B cell (primary cell): ENCODE results near the gene CNTN4. TPM values are rescaled to one million over a fixed set of nuclear protein-coding genes. Genes with fewer than 3 reads are reported as not detected.

ENCODE experiments used
- ATAC-seq: fragments of 200-7000 bp; cut with Tn5 transposase; one replicate; pipeline ENCODE4 v1.10.0; 2021; ENCODE audit warnings: low read depth, mild to moderate bottlenecking, moderate number of reproducible peaks, moderate library complexity
- CTCF ChIA-PET: fragments of 350-600 bp; sonication (Branson Sonifier 250); formaldehyde crosslinking; loops from one replicate; lab custom pipeline; 2021; ENCODE audit warnings: antibody characterized with exemption, inconsistent platforms; lab: Charles Lee
- POLR2A ChIA-PET: fragments of 350-600 bp; sonication (Branson Sonifier 250); formaldehyde crosslinking; loops from one replicate; lab custom pipeline; 2021; ENCODE audit warnings: antibody characterized with exemption; lab: Charles Lee
- DNase-seq: peaks from one replicate; pipeline ENCODE4 v3.0.0; 2013
- H2AFZ ChIP-seq: 2 replicates; pipeline ENCODE4 v1.6.1; 2012; ENCODE audit warnings: mild to moderate bottlenecking, low read depth, low read length; ENCODE audit not compliant: insufficient read depth, poor library complexity, severe bottlenecking
- H3K27ac ChIP-seq, 2 donors: 1 replicate in 1 of 2; 2 replicates in 1 of 2; pipeline ENCODE4 v1.5.1; 2012 to 2013; ENCODE audit warnings: low read length in 2 of 2, mild to moderate bottlenecking in 2 of 2, moderate library complexity in 1 of 2
- H3K27me3 ChIP-seq, 4 experiments: fragments of 200-600 bp in 1 of 4; sonication (generic) in 1 of 4; replicated peaks in 1 of 4; 1 replicate in 2 of 4; 2 replicates in 2 of 4; pipeline versions ENCODE4 v1.6.1 to v1.7.0; 2013 to 2016; ENCODE audit warnings: low read length in 3 of 4, mild to moderate bottlenecking in 2 of 4, mixed read lengths in 1 of 4, moderate library complexity in 1 of 4; ENCODE audit not compliant: insufficient read depth in 4 of 4, control insufficient read depth in 3 of 4; ENCODE audit errors: control extremely low read depth in 1 of 4
- H3K36me3 ChIP-seq, 2 experiments: replicated peaks in 1 of 2; 1 replicate in 1 of 2; 2 replicates in 1 of 2; pipeline versions ENCODE4 v1.6.1 to v1.7.1; 2013; ENCODE audit warnings: low read length in 1 of 2; ENCODE audit not compliant: insufficient read depth in 2 of 2, control insufficient read depth in 1 of 2; ENCODE audit errors: control extremely low read depth in 1 of 2, extremely low read depth in 1 of 2
- H3K4me1 ChIP-seq, 2 donors: fragments of 200-600 bp in 1 of 2; sonication (generic) in 1 of 2; 1 replicate in 1 of 2; 2 replicates in 1 of 2; pipeline versions ENCODE4 v1.5.1 to v1.6.1; 2013 to 2017; ENCODE audit warnings: low read length in 2 of 2; ENCODE audit not compliant: control insufficient read depth in 2 of 2, insufficient read depth in 2 of 2
- H3K4me2 ChIP-seq: replicated peaks from 2 replicates; pipeline ENCODE3; 2012; ENCODE audit warnings: mild to moderate bottlenecking, low read depth, low read length; ENCODE audit not compliant: poor library complexity, severe bottlenecking
- H3K4me3 ChIP-seq, 5 experiments: fragments of 200-600 bp in 1 of 5; sonication (generic) in 1 of 5; 1 replicate in 3 of 5; 2 replicates in 2 of 5; pipeline versions ENCODE4 v1.5.1 to v1.7.0; 2011 to 2016; ENCODE audit warnings: low read length in 4 of 5, mild to moderate bottlenecking in 4 of 5, low read depth in 2 of 5, control low read depth in 1 of 5, moderate library complexity in 1 of 5; ENCODE audit not compliant: insufficient read depth in 1 of 5; ENCODE audit errors: control extremely low read depth in 1 of 5, extremely low read depth in 1 of 5
- H3K79me2 ChIP-seq: fragments of 200-600 bp; sonication (generic); one replicate; pipeline ENCODE4 v1.6.0; 2016; ENCODE audit warnings: low read length; ENCODE audit not compliant: control insufficient read depth, insufficient read depth
- H3K9ac ChIP-seq: fragments of 200-600 bp; sonication (generic); 2 replicates; pipeline ENCODE4 v1.6.1; 2017; ENCODE audit warnings: mild to moderate bottlenecking, low read length, moderate library complexity
- H3K9me3 ChIP-seq, 3 donors: one replicate each; pipeline versions ENCODE4 v1.6.1 to v1.7.1; 2013; ENCODE audit warnings: low read length in 2 of 3; ENCODE audit not compliant: control insufficient read depth in 2 of 3, insufficient read depth in 1 of 3; ENCODE audit errors: control extremely low read depth in 1 of 3
- H4K20me1 ChIP-seq: 2 replicates; pipeline ENCODE4 v1.6.0; 2012; ENCODE audit warnings: mild to moderate bottlenecking, low read length; ENCODE audit not compliant: insufficient read depth, control insufficient read depth, poor library complexity, severe bottlenecking
- H3K27ac Mint-ChIP-seq: one replicate; pipeline ENCODE4 v1.8.0; 2021; ENCODE audit warnings: mixed read lengths
- H3K27me3 Mint-ChIP-seq: one replicate; pipeline ENCODE4 v1.8.0; 2021; ENCODE audit warnings: mixed read lengths
- H3K4me1 Mint-ChIP-seq: one replicate; pipeline ENCODE4 v1.8.0; 2021; ENCODE audit warnings: mixed read lengths
- H3K4me3 Mint-ChIP-seq: one replicate; pipeline ENCODE4 v1.8.0; 2021; ENCODE audit warnings: mixed read lengths
- H3K9me3 Mint-ChIP-seq: one replicate; pipeline ENCODE4 v1.8.0; 2022; ENCODE audit warnings: mixed read lengths; ENCODE audit not compliant: insufficient read depth
- EZH2 ChIP-seq: IDR thresholded peaks from 2 replicates; pipeline ENCODE4 v1.6.1; 2012; ENCODE audit warnings: borderline replicate concordance, low read depth, mild to moderate bottlenecking, moderate library complexity, low read length; ENCODE audit not compliant: insufficient read depth, poor library complexity, severe bottlenecking
- WGBS: methylation state at CpG from one replicate; pipeline ENCODE4 v1.1.5; 2013; ENCODE audit warnings: missing lambda C conversion rate; ENCODE audit not compliant: insufficient coverage; 5-methylcytosine and 5-hydroxymethylcytosine counted together
- intact Hi-C: fragments of 100-400 bp; cut with micrococcal nuclease; formaldehyde crosslinking; loops from one replicate; pipeline ENCODE4 v1.10.0; 2022
- polyA plus RNA-seq: library from polyadenylated mRNA; depleted of rRNA; stranded (reverse); fragments of >200 nt; gene quantifications from 2 replicates; pipeline ENCODE4 v1.2.3, GENCODE V29; 2012
- total RNA-seq, 2 donors: library from RNA; stranded (reverse); fragments of 120-200 nt in 1 of 2; gene quantifications; 1 replicate in 1 of 2; 2 replicates in 1 of 2; pipeline versions ENCODE4 v1.2.3 to v1.2.4, GENCODE V29; 2013 to 2022
- TF ChIP-seq, protein P1 (sequence below): fragments of 200-600 bp; IDR thresholded peaks from one replicate; pipeline ENCODE4 v1.8.0; 2022; ENCODE audit warnings: antibody characterized with exemption, mild to moderate bottlenecking

CNTN4 gene
- total and polyA plus RNA-seq, 2 donors (not counting 1 experiment from before 2014, with no cell fraction given): 0.05 TPM; not detected in 1

DNA sequence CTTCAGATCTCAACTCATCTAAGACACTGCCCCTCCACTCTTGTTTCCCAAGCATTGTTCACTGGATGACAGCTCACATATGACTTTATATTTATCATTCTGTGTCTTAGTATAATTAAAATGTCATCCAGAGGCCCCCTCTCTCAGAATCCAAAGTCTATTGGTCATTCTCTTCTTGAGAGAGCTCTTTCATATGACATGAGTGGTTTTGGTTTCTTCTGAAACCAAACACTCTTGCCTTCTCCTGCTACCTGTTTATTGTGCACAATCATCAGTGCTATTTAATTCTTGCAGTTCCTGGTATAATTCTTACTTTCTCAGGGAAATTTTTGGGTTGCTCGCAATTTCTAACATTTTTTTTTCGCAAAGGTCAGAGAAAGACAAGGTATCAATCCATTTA, 762.0 kb downstream of the CNTN4 start:
- no peaks in the 10 kb centered on the region for H3K9me3 ChIP-seq
- CTCF ChIA-PET: no interaction called here
- H3K27ac Mint-ChIP-seq: no peak overlapping the region
- intact Hi-C loops: no loop called here
- H3K27ac ChIP-seq: no peak overlapping the region
- H3K9me3 Mint-ChIP-seq: no peaks in the 10 kb centered on the region
- TF ChIP-seq, protein P1, sequence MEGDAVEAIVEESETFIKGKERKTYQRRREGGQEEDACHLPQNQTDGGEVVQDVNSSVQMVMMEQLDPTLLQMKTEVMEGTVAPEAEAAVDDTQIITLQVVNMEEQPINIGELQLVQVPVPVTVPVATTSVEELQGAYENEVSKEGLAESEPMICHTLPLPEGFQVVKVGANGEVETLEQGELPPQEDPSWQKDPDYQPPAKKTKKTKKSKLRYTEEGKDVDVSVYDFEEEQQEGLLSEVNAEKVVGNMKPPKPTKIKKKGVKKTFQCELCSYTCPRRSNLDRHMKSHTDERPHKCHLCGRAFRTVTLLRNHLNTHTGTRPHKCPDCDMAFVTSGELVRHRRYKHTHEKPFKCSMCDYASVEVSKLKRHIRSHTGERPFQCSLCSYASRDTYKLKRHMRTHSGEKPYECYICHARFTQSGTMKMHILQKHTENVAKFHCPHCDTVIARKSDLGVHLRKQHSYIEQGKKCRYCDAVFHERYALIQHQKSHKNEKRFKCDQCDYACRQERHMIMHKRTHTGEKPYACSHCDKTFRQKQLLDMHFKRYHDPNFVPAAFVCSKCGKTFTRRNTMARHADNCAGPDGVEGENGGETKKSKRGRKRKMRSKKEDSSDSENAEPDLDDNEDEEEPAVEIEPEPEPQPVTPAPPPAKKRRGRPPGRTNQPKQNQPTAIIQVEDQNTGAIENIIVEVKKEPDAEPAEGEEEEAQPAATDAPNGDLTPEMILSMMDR: no peak
- TF ChIP-seq EZH2: no peak
- POLR2A ChIA-PET: no interaction called here
- H3K27me3 ChIP-seq: no peaks in the 10 kb centered on the region
- no peak overlapping the region for H3K9ac ChIP-seq
- no peak overlapping the region for H3K4me3 Mint-ChIP-seq
- no peaks in the 10 kb centered on the region for H3K36me3 ChIP-seq
- DNase-seq (no peak), ATAC-seq (no peak)
- H3K4me1 ChIP-seq: no peaks in the 10 kb centered on the region
- H3K4me2 ChIP-seq: no peak overlapping the region
- no peaks in the 10 kb centered on the region for H3K79me2 ChIP-seq
- no CpG with 5 or more reads among the region's 2 CpGs for WGBS
- H4K20me1 ChIP-seq: no peaks in the 10 kb centered on the region
- H3K4me1 Mint-ChIP-seq: no peaks in the 10 kb centered on the region
- peaks cover 3% of the 10 kb centered on the region for H3K27me3 Mint-ChIP-seq
- no peak overlapping the region for H3K4me3 ChIP-seq
- H2AFZ ChIP-seq: no peak overlapping the region

DNA sequence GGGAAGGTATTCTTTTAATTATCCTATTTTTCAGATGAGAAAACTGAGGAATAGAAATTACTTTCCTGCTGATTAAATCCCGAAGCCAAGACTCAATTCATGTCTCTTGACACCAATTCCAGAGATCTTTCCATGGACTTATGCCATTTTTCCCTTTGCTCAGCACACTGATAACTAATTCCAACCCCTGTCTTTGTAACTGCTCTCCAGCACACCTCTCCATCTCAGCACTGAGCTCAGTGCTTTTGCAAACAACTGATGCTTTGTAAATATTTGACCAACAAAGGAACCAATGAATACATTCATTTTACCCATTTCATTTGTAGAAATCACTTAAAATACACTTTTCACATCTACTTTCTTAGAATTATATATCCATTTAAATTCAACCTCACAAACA, 762.5 kb downstream of the CNTN4 start:
- no peak for ATAC-seq
- Histone ChIP-seq H3K4me2 (no peak overlapping the region), H3K9ac (no peak overlapping the region), H3K36me3 (no peaks in the 10 kb centered on the region), H3K4me1 (no peaks in the 10 kb centered on the region), H2AFZ (no peak overlapping the region), H3K9me3 (no peaks in the 10 kb centered on the region), H3K79me2 (no peaks in the 10 kb centered on the region), H3K27ac (no peak overlapping the region), H4K20me1 (no peaks in the 10 kb centered on the region), H3K4me3 (no peak overlapping the region), H3K27me3 (no peaks in the 10 kb centered on the region)
- no peak overlapping the region for H3K27ac Mint-ChIP-seq
- intact Hi-C loops: no loop called here
- no peak for TF ChIP-seq EZH2
- TF ChIP-seq, protein P1: no peak
- H3K9me3 Mint-ChIP-seq: no peaks in the 10 kb centered on the region
- H3K4me1 Mint-ChIP-seq: no peaks in the 10 kb centered on the region
- WGBS: 29% methylated on average over 1 of the region's 1 CpG
- no peak for DNase-seq
- H3K27me3 Mint-ChIP-seq: peaks cover 1% of the 10 kb centered on the region
- POLR2A ChIA-PET: no interaction called here
- CTCF ChIA-PET: no interaction called here
- no peak overlapping the region for H3K4me3 Mint-ChIP-seq
